Stimulated activated CD4-positive, alpha-beta T cell treated with anti-CD3 and anti-CD28 coated beads, Interleukin-4, amount 100 ng/mL, for 48 hours (primary cell): ENCODE data around the gene SLCO4A1.

ENCODE experiments used
- DNase-seq, 2 donors: peaks; one replicate each; pipeline ENCODE4 v3.0.0-alpha.2; 2020; ENCODE audit warnings: low read depth in 2 of 2

SLCO4A1 gene

GRCh38 chr20:62701161-62702012 is 59.1 kb downstream of the SLCO4A1 start:
- no peak for DNase-seq

GRCh38 chr20:62702013-62702300 is 59.7 kb downstream of the SLCO4A1 start:
- no peak for DNase-seq

- peak in 1 of 2 donors; percentile 22 for DNase-seq
These were observed 60.9 kb downstream of the SLCO4A1 start for GRCh38 chr20:62702895-62703852.

- no peak for DNase-seq
These were observed 61.5 kb downstream of the SLCO4A1 start for GRCh38 chr20:62703853-62704228.

- no peak for DNase-seq
These were observed 62.1 kb downstream of the SLCO4A1 start for GRCh38 chr20:62704341-62704948.

- DNase-seq: no peak
These were observed 63.3 kb downstream of the SLCO4A1 start for GRCh38 chr20:62705627-62706026.

- no peak for DNase-seq
These were observed 64.0 kb downstream of the SLCO4A1 start for GRCh38 chr20:62706344-62706743.

DNA sequence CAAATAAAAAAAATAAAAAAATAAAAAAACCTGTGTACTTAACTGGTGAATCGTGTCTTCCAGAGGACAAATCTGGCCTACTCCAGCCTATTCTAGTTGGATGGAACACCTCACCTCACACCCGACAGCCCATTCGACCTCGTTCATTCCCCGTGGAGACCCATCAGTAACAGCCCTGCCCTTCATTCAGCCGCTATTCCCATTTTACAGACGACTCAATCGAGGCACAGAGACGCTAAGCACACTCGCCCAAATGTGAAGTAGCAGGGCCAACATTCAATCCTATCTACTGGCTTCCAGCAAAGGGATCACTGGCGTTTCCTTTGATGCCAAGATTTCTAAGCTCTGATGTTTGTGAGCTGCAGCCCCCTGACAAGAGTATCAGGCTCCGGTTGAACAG is 64.6 kb downstream of the SLCO4A1 start:
- no peak for DNase-seq

DNA sequence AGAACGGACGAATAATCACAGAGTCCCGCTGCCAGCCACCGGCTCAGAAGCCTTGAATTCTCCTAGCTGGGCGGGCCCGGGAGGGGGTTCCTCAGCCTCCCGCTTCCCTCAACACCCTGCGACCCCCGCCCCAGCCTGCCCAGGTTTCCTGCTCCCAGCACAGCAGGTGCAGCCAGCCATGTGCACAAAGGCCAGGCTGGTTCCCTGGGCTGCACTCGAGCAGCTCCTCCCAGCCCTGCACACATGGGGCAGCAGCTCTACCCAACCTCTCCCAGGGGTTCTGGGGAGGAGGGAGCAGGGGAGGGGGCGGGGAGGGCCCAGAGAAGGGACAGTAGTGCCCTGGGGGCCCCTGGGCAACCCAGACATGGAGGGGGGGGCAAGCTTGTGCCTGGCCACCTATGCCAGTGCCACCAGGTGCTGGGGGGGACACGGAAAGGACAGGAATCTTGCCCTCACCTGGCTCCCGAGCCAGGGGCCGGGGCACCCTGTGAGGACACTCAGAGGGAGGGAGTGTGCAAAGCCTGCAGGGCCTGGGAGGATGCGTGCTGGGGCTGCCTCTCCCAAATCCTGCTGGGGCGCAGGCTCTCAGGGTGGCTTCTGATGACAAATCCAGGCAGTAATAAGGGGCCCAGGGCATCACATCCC is 65.1 kb downstream of the SLCO4A1 start:
- no peak for DNase-seq

GRCh38 chr20:62707921-62708521 is 65.7 kb downstream of the SLCO4A1 start:
- DNase-seq: peak in 1 of 2 donors; percentile 25

DNA sequence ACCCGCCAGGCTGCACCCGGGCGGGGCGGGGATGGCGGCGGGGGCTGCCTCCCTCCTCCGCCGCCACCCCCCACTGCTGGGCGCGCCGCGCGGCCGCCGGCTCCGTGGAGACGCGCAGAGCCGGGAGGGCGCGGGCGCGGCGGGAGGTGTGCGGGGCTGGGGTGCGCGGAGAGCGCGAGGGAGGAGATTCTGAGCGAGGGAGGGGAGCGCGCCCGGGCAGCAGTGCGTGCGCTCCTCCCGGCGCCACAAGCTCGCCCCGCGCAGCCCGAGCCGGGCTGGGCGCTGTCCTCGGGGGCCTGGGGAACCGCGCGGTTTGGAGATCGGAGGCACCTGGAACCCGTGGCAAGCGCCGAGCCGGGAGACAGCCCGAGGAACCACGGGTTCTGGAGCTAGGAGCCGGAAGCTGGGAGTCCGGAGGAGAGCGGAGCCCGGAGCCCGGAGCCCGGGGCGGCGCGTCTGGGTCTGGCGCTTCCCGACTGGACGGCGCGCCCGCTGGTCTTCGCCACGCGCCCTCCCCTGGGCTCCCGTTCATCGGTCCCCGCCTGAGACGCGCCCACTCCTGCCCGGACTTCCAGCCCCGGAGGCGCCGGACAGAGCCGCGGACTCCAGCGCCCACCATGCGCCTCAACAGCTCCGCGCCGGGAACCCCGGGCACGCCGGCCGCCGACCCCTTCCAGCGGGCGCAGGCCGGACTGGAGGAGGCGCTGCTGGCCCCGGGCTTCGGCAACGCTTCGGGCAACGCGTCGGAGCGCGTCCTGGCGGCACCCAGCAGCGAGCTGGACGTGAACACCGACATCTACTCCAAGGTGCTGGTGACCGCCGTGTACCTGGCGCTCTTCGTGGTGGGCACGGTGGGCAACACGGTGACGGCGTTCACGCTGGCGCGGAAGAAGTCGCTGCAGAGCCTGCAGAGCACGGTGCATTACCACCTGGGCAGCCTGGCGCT is 66.6 kb downstream of the SLCO4A1 start, which contains the start of gene NTSR1:
TSS of gene NTSR1 (plus strand) at position 246 of the 946 bp plus-strand sequence. CDS start at position 618, 372 bp downstream.
- no peak for DNase-seq

DNA sequence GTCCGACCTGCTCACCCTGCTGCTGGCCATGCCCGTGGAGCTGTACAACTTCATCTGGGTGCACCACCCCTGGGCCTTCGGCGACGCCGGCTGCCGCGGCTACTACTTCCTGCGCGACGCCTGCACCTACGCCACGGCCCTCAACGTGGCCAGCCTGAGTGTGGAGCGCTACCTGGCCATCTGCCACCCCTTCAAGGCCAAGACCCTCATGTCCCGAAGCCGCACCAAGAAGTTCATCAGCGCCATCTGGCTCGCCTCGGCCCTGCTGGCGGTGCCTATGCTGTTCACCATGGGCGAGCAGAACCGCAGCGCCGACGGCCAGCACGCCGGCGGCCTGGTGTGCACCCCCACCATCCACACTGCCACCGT is 67.2 kb downstream of the SLCO4A1 start:
- DNase-seq: no peak

DNA sequence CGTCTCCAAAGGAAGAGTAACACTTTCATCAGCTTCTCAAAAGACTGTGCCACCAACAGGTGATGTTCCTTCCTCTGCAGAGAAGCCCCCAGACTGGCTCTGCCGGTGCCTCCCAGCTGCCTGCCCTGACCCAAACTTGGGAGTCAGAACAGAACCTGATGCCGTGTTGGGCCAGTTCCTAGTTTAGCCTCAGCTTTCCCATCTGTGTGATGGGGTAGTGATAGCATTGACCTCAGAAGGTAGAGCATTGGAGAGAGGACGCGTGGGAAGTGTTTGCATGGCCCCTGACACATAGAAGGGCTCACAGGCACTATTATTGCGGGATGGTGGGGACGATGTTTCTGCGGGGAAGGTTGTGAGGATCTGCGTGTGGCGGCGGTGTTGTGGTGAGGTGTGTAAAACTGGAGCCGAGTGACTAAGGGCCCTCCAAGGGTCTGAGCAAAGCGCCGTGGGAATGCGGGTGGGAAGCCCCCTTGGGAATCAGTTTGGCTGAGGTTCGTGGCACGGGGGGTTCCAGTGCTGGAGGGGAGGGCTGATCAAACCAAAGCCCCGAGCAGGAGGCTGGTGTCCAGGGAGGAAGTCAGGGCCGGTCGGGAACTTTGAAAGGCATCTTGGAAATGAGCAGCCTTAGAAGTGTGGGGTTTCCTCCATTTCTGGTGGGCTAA is 68.0 kb downstream of the SLCO4A1 start:
- DNase-seq: no peak

- peak in 1 of 2 donors; percentile 14 for DNase-seq
These were observed 68.8 kb downstream of the SLCO4A1 start for GRCh38 chr20:62710886-62711702.

- DNase-seq: no peak
These were observed 69.4 kb downstream of the SLCO4A1 start for GRCh38 chr20:62711703-62712101.

DNA sequence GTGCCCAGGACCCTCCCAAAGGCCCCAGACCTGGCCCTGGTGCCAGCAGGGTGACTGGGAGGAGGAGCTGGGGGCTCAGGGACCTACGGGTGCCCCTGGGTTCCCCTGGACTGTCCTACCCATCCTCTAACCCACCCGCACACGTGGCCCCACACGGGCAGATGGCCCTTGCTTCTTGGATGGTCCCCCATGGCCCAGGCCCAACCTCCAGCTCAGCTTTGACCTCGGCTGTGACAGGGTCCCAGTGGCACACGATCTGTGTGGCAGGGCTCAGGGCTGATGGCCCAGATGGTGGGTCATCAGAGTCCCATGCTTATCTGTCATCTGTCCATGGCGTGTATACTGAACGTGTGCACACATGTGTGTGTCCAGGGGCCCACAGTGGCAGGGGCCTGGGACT is 70.3 kb downstream of the SLCO4A1 start:
- no peak for DNase-seq

DNA sequence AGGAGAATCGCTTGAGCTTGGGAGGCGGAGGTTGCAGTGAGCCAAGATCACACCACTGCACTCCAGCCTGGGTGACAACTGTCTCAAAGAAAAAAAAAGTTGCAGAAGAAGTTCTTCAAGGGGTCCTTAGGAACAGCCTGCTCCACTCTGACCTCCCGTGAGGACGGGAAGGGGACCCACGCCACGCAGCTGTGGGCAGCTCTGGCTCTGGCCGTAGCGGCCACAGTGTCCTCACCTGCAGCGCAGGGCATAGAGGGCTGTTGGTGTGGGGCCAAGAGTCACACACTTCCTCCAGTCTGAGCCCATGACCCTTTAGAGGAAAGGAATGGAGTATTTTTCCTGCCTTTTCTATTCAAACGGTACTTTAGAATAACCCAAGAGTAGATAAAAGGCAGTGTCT is 71.7 kb downstream of the SLCO4A1 start:
- no peak for DNase-seq

GRCh38 chr20:62714799-62715198 is 72.5 kb downstream of the SLCO4A1 start:
- DNase-seq: no peak

GRCh38 chr20:62715201-62715600 is 72.9 kb downstream of the SLCO4A1 start:
- DNase-seq: no peak
